ENCODE data around the gene TRABD2A. TPM values are rescaled to one million over a fixed set of nuclear protein-coding genes. Genes with fewer than 3 reads are reported as not detected.

The TRABD2A gene
- total and polyA plus RNA-seq, 8 donors: 0.29 to 109 (median 0.58) TPM; not detected in 1

GRCh38 chr2:84894758-84895520 lies 14.1 kb upstream of the TRABD2A start:
- H3K27me3 ChIP-seq: no peaks in the 10 kb centered on the region
- WGBS, 5 donors: 58 to 74% (median 66%) methylated on average over 7 of the region's 7 CpGs
- no peaks in the 10 kb centered on the region for H3K9me3 ChIP-seq
- TF ChIP-seq POLR2AphosphoS5 (IDR thresholded peaks at IDR 0.05): no peak
- TF ChIP-seq CTCF (IDR thresholded peaks at IDR 0.05): no peak
- TF ChIP-seq POLR2A (IDR thresholded peaks at IDR 0.05): no peak
- no peak for TF ChIP-seq EP300 (IDR thresholded peaks at IDR 0.05)
- H3K4me3 ChIP-seq: no peak overlapping the region
- peaks cover 11 to 35% (median 21%) of the 10 kb centered on the region in 4 donors for H3K4me1 ChIP-seq
- intact Hi-C loops (cut with DNase I; ENCODE audit: low total_unique reads): no loop called here
- H3K36me3 ChIP-seq: no peaks in the 10 kb centered on the region
- peak overlapping the region in 3 of 5 donors; percentile 19 to 29 (median 20) for H3K27ac ChIP-seq
- no peak for DNase-seq

- Histone ChIP-seq H3K4me1 (peaks cover 12 to 38% (median 16%) of the 10 kb centered on the region in 4 donors), H3K36me3 (no peaks in the 10 kb centered on the region), H3K27me3 (no peaks in the 10 kb centered on the region), H3K4me3 (no peak overlapping the region), H3K9me3 (no peaks in the 10 kb centered on the region), H3K27ac (no peak overlapping the region)
- TF ChIP-seq POLR2A (IDR thresholded peaks at IDR 0.05) (no peak), EP300 (IDR thresholded peaks at IDR 0.05) (no peak), POLR2AphosphoS5 (IDR thresholded peaks at IDR 0.05) (no peak), CTCF (IDR thresholded peaks at IDR 0.05) (no peak)
- intact Hi-C loops (cut with DNase I; ENCODE audit: low total_unique reads): no loop called here
- no peak for DNase-seq
- 77 to 90% (median 86%) methylated on average over 6 of the region's 6 CpGs for WGBS, 5 donors
Observed at GRCh38 chr2:84894131-84894586, 13.3 kb upstream of the TRABD2A start.

- Histone ChIP-seq H3K27me3 (no peaks in the 10 kb centered on the region), H3K4me3 (no peak overlapping the region), H3K27ac (no peak overlapping the region), H3K4me1 (peaks cover 8 to 31% (median 13%) of the 10 kb centered on the region in 4 donors), H3K9me3 (no peaks in the 10 kb centered on the region), H3K36me3 (no peaks in the 10 kb centered on the region)
- DNase-seq: no peak
- intact Hi-C loops (cut with DNase I; ENCODE audit: low total_unique reads): no loop called here
- 86 to 97% (median 92%) methylated on average over 12 of the region's 12 CpGs for WGBS, 5 donors
- no peak for TF ChIP-seq EP300 (IDR thresholded peaks at IDR 0.05)
- TF ChIP-seq CTCF (IDR thresholded peaks at IDR 0.05): no peak
- no peak for TF ChIP-seq POLR2A (IDR thresholded peaks at IDR 0.05)
- no peak for TF ChIP-seq POLR2AphosphoS5 (IDR thresholded peaks at IDR 0.05)
Observed at GRCh38 chr2:84891355-84892010, 10.6 kb upstream of the TRABD2A start.

GRCh38 chr2:84889332-84889731 lies 8.4 kb upstream of the TRABD2A start:
- TF ChIP-seq POLR2A (IDR thresholded peaks at IDR 0.05): no peak
- no peak for TF ChIP-seq POLR2AphosphoS5 (IDR thresholded peaks at IDR 0.05)
- no peak for TF ChIP-seq EP300 (IDR thresholded peaks at IDR 0.05)
- TF ChIP-seq CTCF (IDR thresholded peaks at IDR 0.05): no peak
- no peak for DNase-seq
- H3K9me3 ChIP-seq: no peaks in the 10 kb centered on the region
- H3K36me3 ChIP-seq: no peaks in the 10 kb centered on the region
- H3K4me1 ChIP-seq: peaks cover 4 to 18% (median 9%) of the 10 kb centered on the region in 4 donors
- no peaks in the 10 kb centered on the region for H3K27me3 ChIP-seq
- peak overlapping the region in 2 of 4 donors; percentile 8 to 19 for H3K4me3 ChIP-seq
- 80 to 97% (median 90%) methylated on average over 2 of the region's 2 CpGs for WGBS, 5 donors
- intact Hi-C loops (cut with DNase I; ENCODE audit: low total_unique reads): no loop called here
- H3K27ac ChIP-seq: peak overlapping the region in 4 of 5 donors; percentile 52 to 73 (median 62)

All from stomach (tissue), 9 donors.